Psoas muscle (tissue), 8 donors: ENCODE measurements around the gene GSG1L. TPM values are rescaled to one million over a fixed set of nuclear protein-coding genes. Genes with fewer than 3 reads are reported as not detected.

Experiments used
- ATAC-seq, 4 donors: fragments of 200-7000 bp; cut with Tn5 transposase; one replicate each; pipeline ENCODE4 v1.9.1; 2020; ENCODE audit warnings: moderate library complexity in 3 of 4, mild to moderate bottlenecking in 2 of 4
- DNase-seq, 2 donors: peaks; one replicate each; pipeline ENCODE4 v3.0.0-alpha.2; 2020
- H3K27ac ChIP-seq: fragments of 200-600 bp; one replicate; pipeline ENCODE4 v1.8.0; 2022
- H3K27me3 ChIP-seq, 3 donors: fragments of 200-600 bp in 1 of 3; one replicate each; pipeline versions ENCODE4 v1.6.1 to v1.8.0; 2013 to 2022; ENCODE audit warnings: low read length in 2 of 3, mild to moderate bottlenecking in 2 of 3, moderate library complexity in 1 of 3; ENCODE audit not compliant: insufficient read depth in 3 of 3
- H3K36me3 ChIP-seq, 2 donors: fragments of 200-600 bp in 1 of 2; one replicate each; pipeline versions ENCODE4 v1.6.1 to v1.8.0; 2013 to 2022; ENCODE audit warnings: low read depth in 1 of 2, mild to moderate bottlenecking in 1 of 2, moderate library complexity in 1 of 2; ENCODE audit not compliant: insufficient read depth in 1 of 2
- H3K4me1 ChIP-seq: fragments of 200-600 bp; one replicate; pipeline ENCODE4 v1.8.0; 2022
- H3K4me3 ChIP-seq: fragments of 200-600 bp; one replicate; pipeline ENCODE4 v1.8.0; 2022; ENCODE audit warnings: mild to moderate bottlenecking
- H3K9me3 ChIP-seq: fragments of 200-600 bp; one replicate; pipeline ENCODE4 v1.8.0; 2022
- WGBS, 3 donors: extraction: QIAGEN DNeasy Blood & Tissue Kit; methylation state at CpG; one replicate each; pipeline versions ENCODE4 v1.1.6 to v1.1.7; 2013; 5-methylcytosine and 5-hydroxymethylcytosine counted together
- intact Hi-C, 2 donors: fragments of 100-400 bp; cut with DNase I; formaldehyde crosslinking; loops; one replicate each; pipeline versions ENCODE4 v1.11.0 to v1.14.2; 2022
- polyA plus RNA-seq, 3 donors: library from polyadenylated mRNA; stranded (reverse); fragments of 200-250 nt; gene quantifications; one replicate each; pipeline ENCODE4 v1.2.3, GENCODE V29; 2013
- total RNA-seq, 4 donors: library from RNA; stranded (reverse); fragmentation: NEBNext Ultra II Directional in 2 of 4; extraction: Animal tissue kit (Norgen Biotek cat#: 25700) in 2 of 4; gene quantifications; one replicate each; pipeline versions ENCODE4 v1.2.1 to v1.2.4, GENCODE V29; 2021 to 2023
- TF ChIP-seq, protein P1 (sequence below): fragments of 200-600 bp; IDR thresholded peaks from one replicate; pipeline ENCODE4 v1.8.0; 2022; ENCODE audit warnings: antibody characterized with exemption
- donor health status: healthy with polysubstance abuse.
- donor health status: DM: no; HTN: no; CAD: no; lungs with moderate emphysema.
- donor health status: Bipolar disorder and iron deficiency.
- donor health status: healthy.
- donor health status: DM: yes; HTN: yes; CAD: no.
- donor health status: DM: no; HTN: no; CAD: no.
- donor health status: DM: no; HTN: no; CAD: no.
- donor health status: DM: yes; HTN: yes; CAD: no.

Gene GSG1L
- total and polyA plus RNA-seq, 7 donors: 0.04 to 0.17 (median 0.08) TPM; not detected in 2

DNA sequence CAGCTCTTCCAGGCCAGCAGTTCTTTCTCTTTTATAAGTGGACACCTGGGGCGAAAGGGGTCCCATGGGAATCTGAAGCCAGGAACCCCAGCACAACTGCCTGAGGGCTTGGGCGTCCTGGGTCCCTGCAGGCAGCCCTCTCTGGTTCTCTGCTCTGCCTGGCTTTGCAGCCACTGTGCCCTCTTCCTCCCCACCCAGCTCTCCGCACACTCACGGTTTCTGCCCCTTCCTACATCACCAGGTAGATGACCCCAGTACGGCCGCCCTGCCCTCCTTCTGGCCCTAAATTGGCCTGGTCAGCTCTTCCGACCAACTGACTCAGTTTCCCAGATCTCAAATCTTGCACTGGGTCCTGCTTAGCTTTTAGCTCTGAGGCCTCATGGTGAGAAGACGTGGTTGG lies 288.3 kb downstream of the GSG1L start:
- TF ChIP-seq, protein P1, sequence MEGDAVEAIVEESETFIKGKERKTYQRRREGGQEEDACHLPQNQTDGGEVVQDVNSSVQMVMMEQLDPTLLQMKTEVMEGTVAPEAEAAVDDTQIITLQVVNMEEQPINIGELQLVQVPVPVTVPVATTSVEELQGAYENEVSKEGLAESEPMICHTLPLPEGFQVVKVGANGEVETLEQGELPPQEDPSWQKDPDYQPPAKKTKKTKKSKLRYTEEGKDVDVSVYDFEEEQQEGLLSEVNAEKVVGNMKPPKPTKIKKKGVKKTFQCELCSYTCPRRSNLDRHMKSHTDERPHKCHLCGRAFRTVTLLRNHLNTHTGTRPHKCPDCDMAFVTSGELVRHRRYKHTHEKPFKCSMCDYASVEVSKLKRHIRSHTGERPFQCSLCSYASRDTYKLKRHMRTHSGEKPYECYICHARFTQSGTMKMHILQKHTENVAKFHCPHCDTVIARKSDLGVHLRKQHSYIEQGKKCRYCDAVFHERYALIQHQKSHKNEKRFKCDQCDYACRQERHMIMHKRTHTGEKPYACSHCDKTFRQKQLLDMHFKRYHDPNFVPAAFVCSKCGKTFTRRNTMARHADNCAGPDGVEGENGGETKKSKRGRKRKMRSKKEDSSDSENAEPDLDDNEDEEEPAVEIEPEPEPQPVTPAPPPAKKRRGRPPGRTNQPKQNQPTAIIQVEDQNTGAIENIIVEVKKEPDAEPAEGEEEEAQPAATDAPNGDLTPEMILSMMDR: no peak
- Histone ChIP-seq H3K36me3 (peaks cover 0 to 6% of the 10 kb centered on the region in 2 donors), H3K4me1 (no peaks in the 10 kb centered on the region), H3K9me3 (no peaks in the 10 kb centered on the region), H3K4me3 (no peak overlapping the region), H3K27me3 (no peaks in the 10 kb centered on the region), H3K27ac (no peak overlapping the region)
- intact Hi-C loops: no loop called here
- DNase-seq: no peak
- WGBS, 3 donors: 96 to 100% (median 97%) methylated on average over 8 of the region's 8 CpGs
- no peak for ATAC-seq

DNA sequence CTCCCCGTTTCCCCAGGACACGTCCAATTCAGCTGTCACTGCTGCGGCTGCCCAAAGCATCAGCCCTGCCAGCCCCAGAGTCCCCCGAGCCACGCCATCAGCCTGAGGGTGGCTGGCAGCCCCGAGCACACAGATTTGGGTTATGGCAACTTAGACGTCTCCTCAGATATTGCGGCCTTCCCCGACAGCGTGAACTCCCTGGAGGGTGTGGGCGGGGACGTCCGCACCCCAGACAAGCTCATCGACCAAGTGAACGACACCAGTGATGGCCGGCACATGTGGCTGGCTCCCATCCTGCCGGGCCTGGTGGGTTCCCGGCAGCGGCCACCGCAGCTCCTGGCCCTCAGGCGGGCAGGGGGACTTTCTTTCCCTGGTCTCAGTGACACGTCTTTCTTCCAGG lies 288.7 kb downstream of the GSG1L start:
- H3K36me3 ChIP-seq: peaks cover 0 to 6% of the 10 kb centered on the region in 2 donors
- WGBS, 3 donors: 67 to 89% (median 83%) methylated on average over 22 of the region's 22 CpGs
- ATAC-seq: no peak

DNA sequence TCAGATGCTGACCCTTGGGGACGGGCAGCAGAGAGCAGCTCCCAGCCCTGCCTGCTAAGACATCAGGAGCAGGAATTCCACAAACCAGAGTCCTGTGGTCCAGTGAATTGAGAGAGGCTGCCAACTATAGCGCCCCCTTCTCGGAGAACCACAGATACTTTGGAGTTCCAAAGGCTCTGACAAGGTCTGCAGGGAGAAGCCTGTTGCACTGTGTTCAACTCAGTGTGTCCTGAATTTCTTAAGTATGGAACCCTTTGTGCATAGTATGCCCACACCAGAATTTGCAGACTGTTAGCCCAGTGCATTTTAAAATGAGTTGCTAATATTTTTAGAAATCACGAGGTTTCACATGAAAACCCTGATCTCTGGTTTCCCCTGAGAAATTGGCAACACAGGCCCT lies 290.2 kb downstream of the GSG1L start:
- no peaks in the 10 kb centered on the region for H3K27me3 ChIP-seq
- DNase-seq: no peak
- H3K27ac ChIP-seq: no peak overlapping the region
- no peak for ATAC-seq
- TF ChIP-seq, protein P1: no peak
- H3K4me3 ChIP-seq: no peak overlapping the region
- 97 to 99% (median 98%) methylated on average over 4 of the region's 4 CpGs for WGBS, 3 donors
- peaks cover 0 to 6% of the 10 kb centered on the region in 2 donors for H3K36me3 ChIP-seq
- H3K4me1 ChIP-seq: no peaks in the 10 kb centered on the region
- intact Hi-C loops: no loop called here
- H3K9me3 ChIP-seq: no peaks in the 10 kb centered on the region

More for the DNA sequence above, 288.7 kb downstream of the GSG1L start:
- no peaks in the 10 kb centered on the region for H3K4me1 ChIP-seq
- intact Hi-C loops: no loop called here
- no peaks in the 10 kb centered on the region for H3K27me3 ChIP-seq
- H3K9me3 ChIP-seq: no peaks in the 10 kb centered on the region
- no peak overlapping the region for H3K27ac ChIP-seq
- no peak for DNase-seq
- H3K4me3 ChIP-seq: no peak overlapping the region
- TF ChIP-seq, protein P1: no peak

DNA sequence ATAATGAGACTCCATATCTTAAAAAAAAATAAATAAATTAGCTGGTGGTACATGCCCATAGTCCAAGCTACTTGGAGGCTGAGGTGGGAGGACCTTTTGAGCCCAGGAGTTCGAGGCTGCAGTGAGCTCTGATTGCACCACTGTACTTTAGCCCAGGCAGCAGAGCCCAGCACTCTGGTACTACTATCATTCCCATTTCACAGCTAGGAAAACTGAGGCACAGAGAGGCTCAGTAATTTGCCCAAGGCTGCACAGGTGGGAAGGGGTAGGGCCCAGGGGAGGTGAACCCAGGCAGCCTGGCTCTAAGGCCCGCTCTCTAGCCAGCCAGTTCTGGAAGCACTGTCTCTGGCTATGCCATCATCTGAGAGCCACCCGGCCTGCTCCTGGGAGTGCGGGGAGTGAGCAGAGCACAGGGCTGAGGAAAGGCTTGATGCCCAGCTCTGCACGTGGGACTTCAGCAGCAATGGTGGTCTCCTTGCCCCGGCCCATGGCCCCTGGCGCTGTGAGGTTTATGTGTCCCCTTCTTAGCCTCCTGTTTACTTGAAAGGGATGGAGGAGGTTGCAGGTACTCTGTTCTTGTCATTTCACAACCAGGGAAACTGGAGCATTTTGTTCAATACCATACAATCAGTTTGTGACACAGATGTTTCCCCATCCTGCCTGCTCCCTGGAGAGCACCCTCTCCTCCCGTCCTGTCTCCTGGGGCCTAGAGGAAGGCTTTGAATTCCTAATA lies 291.3 kb downstream of the GSG1L start:
- intact Hi-C loops: no loop called here
- no peaks in the 10 kb centered on the region for H3K4me1 ChIP-seq
- peaks cover 0 to 6% of the 10 kb centered on the region in 2 donors for H3K36me3 ChIP-seq
- no peak overlapping the region for H3K27ac ChIP-seq
- WGBS, 3 donors: 85 to 89% (median 86%) methylated on average over 8 of the region's 8 CpGs
- H3K9me3 ChIP-seq: no peaks in the 10 kb centered on the region
- no peak for ATAC-seq
- no peak for DNase-seq
- H3K27me3 ChIP-seq: no peaks in the 10 kb centered on the region
- TF ChIP-seq, protein P1: no peak
- no peak overlapping the region for H3K4me3 ChIP-seq
